ENCODE data around the gene HPCAL4.

The HPCAL4 gene

DNA sequence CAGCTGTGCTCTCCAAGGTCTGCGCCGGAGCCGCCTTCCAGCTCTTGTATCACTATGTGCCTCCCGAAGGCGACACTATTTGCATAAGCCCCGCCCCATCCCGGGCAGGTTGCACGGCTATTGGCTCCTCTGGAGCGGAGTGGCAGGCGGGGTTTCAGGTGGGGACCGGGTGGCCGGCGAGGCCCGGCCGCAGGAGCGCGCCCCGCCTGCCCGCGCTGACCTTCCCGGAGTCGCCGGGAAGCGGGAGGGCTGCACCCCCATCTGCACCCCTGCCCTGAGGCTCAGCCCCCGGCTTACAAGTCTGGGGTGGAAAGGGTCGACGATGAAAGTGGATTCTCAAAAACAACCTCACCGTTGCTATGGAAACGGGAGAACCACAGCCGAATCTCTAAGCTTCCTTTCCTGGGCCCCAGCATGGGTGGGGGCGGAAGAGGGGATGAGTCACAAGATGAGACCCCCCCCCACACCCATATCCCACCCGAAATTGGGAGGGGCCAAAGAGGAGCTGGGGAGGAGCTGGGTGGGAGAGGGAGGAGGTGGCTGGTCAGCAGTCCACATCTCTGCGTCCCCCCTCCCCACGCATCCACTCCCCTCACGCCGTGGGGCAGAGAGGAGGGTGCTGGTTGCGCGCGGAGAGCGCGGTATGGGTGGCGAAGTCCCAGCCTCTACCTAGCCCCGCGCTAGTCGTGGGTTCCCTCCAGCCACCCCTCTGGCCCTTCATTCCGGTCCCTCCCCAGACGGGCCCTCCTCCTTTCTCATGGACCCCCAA is at the start of gene HPCAL4:
Gene HPCAL4, minus strand, starts transcription at position 51 of the 769 bp plus-strand sequence. CDS start 6,830 bp downstream, outside the sequence.
- DNase-seq: peak; percentile 89

DNA sequence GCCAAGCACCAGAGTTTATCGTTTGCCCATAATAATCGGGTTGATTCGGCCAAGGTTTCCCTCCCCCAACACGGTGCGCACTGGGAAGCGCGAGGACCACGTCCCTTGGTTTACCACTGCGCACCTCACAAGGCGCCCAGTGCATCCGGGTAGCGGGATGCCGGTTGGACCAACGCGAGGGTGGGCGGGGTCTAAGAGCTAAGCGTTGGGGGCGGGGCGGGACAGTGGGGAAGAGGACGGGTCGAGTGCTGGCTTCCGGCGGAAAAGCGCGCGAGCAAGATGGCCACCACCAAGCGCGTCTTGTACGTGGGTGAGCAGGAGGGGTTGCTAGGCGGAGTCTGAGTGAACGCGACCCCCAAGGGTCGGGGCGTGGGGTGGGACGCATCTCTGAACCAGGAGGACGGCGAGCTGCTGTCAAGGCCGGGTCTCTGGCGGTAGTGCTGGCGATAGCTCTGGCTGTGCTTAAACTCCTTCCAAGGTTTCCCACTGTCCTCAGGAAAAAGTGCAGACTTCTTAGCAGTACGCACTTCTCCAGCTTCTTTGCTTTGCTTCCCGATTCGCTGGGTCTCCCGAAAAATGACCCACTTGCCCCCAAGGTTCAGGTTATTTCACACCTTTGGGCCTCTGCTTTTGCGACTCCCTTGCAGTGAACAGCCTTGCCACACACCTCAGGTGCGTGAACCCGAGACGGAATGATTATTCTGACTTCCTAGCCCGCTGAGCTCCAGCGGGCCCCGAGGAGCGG is 47.6 kb upstream of the HPCAL4 start, which contains the start of gene PPIE:
Gene PPIE, plus strand, starts transcription at position 261 of the 745 bp plus-strand sequence. Its CDS starts 19 bp downstream, at position 280.
- peak; percentile 95 for DNase-seq

DNA sequence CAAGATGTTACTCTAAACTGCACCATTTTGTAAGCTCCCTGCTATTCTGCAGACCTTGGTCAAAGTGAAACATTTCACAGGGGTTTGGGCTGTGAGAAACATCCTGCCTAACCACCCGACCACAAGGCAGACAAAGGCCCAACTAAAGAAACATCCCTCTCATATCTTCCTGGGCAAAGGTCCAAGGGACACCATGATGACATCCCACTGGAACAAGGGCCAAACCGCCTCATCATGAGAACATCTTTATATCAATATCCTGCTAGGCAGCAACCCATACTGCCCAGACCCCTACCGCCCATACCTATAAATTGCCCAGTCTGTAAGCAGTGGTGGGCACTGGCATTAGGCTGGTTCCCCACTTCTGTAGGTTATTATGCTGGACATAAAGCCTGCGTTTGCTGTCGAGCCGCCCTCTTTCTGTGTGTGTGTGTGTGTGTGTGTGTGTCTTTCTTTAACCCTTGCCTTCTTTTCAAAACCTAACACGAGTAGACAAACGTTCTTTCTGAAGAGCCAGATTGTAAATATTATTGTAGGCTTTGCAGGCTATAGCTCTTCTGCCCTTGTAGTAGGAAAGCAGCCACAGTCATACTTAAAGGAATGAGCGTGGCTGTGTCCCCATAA is 46.4 kb upstream of the HPCAL4 start:
- DNase-seq: no peak

DNA sequence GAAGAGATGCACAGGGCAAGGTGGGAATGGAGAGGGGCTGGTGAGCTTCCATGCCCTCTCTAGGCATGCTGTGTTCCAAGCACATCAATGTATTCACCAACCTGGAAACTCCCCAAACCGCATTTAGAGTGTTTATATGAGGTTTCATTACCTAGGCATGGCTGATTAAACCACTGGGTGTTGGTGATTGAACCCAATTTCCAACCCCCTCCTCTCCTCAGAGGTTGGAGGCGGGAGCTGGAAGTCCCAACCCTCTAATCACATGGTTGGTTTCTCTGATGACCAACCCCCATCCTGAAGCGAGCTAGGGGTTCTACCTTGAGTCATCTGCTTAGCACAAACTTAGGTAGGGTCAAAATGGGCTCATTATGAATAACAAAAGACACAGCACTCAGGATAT is 44.5 kb upstream of the HPCAL4 start:
- DNase-seq: no peak

DNA sequence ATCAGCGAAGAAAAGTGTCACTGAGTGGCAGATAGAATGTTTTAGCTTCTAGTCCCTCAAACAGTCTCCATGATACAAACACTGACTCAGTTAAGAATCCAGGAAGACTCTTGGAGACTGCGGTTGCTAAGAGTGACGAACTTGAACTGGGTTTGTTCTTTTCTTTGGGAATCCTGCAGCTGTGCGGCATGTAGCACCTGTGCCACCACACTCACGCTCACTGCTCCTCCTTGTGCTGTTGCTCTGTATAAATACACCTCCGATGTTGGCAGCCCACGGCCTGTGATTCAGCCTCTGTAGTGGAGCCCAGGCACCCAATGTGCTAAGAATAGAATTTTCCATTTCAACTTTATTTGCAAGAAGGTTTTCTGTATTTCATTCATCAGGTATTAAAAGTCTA is 41.9 kb upstream of the HPCAL4 start:
- no peak for DNase-seq

DNA sequence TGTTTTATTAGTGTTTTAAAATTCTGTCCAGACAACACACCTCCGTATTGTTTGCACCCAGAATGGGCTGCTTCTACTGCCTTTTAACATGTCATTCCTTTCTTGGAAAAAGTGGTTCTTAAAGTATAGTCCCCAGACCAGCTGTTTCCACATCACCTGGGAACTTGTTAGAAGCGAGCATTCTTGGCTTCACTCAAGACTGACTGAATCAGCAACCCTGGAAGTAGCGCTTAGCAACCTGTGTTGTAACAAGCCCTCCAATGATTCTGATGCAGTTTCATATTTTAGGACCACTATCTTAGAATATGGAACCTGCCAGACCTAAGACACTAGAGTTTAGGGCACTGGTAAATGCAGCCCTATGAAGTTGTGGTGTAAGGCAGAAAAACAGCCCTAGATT is 41.5 kb upstream of the HPCAL4 start:
- no peak for DNase-seq

DNA sequence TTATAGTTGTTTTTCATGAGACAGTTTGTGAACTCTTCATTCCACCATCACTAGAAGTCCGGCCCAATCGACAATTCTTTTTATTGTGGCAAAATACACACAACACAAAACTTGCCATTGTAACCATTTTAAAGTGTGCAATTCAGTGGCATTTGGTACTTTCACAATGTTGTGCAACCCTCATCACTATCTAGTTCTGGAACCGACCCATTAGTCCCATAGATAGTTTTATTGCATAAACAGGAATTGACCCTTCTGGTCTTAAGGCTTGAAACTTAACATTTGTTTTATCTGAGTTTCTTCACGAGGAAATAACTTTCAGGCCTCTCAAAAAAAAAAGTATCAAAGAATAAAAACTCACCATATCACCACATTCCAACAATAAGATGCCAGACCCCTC is 38.6 kb upstream of the HPCAL4 start:
- DNase-seq: no peak

DNA sequence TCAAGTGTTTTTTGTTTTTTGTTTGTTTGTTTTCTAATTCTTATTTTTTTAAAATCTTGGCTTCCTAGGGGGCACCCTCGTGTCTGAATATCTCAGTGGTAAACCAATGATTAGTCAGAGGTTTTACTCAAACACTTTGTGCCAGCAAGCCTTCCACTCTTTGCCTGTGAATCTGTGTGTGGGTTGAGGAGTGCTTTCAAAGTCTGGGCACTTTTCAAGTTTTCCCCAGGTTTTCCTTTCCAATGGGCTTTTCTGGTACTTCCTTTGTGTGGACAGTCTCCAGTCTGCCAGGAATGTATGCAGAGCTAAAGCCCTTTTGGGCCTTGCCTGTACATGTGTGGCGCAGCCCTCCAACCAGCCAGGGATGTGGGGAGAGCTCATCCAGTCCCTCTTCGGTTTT is 37.8 kb upstream of the HPCAL4 start:
- DNase-seq: no peak

DNA sequence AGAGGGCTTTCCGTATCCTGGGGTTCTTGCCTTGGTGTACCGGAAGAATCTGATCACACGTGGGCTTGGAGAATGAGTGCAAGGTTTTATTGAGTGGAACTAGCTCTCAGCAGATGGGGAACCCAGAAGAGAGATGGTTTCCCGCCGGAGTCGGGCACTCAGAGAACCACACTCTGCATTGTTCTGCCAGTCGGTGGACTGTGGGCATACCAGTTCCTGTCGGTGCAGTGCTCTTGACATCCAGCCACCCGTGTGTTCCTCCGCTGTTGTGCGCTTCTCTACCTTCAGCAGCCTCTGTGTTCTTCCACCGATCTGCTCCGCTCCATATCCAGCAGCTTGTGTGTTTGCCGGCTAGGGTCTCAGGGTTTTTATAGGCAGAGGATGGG is 36.7 kb upstream of the HPCAL4 start:
- DNase-seq: no peak

DNA sequence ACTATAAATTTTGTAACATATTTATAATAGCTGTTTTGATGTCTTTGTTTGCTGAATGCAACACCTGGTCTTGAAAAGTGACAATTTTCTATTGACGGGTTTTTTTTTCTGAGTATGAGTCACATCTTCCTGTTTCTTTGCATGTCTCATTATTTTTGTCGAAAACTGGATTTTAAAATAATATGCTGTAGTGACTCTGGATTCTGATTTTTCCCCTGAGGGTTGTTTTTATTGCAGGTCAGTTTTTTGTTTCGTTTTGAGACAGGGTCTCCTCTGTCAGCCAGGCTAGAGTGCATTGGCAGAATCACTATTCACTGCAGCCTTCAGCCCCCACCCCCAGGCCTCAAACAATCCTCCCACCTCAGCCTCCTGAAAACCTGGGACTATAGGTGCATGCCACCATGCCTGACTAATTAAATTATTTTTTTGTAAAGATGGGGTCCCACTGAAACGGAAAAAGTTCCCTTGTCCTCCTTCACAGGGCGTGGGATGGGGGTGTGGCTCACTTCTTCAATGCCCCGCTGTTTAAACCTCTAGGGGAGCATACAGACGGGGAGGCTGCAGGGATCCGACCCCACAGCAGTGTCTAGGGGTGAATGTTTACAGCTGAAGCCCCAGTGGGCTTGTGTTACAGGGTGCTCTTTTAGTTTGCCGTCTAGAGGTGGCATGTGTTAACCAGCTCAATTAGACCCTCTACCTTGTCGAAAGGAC is 36.1 kb upstream of the HPCAL4 start:
- DNase-seq: no peak

DNA sequence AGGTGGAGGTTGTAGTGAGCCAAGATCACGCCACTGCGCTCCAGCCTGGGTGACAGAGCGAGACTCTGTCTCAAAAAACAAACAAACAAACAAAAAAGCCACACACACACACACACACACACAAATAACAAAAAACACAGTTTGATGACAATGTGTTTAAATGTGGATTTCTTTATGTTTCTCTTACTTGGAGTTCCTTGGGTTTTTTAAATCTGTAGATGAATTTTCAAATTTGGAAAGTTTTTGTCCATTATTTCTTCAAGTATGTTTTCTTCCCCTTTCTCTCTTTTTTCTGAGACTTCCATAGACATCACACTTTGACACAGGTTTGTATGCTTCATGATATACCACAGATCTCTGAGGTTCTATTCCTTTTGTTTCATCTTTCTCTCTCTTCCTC is 35.4 kb upstream of the HPCAL4 start:
- no peak for DNase-seq

DNA sequence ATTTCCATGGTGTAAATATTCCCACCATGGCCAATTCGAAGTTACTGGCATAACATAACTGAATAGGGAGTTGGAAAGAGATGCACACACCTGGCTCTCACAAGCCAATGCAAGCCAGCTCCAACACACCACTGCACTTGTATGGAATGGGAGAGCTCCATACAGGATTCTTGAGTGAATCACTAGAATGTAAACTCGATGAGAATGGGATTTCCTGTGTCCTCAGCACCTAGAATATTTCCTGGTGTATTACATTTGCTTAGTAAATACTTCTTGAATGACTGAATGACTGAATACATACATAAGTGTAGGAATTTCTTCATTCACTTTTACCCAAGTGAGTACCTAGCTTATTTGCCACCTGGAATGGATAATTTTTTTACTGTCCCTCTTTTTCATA is 31.3 kb upstream of the HPCAL4 start:
- no peak for DNase-seq

DNA sequence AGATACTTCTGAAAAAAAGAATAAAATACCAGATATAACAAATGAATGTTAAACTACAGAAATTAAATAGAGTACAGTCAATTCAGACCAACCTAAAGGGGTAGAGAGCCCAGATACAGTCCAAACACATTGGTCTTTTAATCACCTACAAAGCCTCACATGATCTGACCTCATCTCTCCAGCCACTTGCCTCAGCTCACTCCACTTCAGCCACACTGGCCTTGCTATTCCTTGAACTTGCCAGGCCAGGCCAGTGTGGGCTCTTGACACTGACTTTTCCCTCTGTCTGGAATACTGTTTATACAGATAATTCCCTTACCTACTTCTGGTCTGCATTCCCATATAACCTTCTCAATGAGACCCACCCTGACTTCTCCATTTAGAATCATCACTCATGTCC is 30.4 kb upstream of the HPCAL4 start:
- no peak for DNase-seq

DNA sequence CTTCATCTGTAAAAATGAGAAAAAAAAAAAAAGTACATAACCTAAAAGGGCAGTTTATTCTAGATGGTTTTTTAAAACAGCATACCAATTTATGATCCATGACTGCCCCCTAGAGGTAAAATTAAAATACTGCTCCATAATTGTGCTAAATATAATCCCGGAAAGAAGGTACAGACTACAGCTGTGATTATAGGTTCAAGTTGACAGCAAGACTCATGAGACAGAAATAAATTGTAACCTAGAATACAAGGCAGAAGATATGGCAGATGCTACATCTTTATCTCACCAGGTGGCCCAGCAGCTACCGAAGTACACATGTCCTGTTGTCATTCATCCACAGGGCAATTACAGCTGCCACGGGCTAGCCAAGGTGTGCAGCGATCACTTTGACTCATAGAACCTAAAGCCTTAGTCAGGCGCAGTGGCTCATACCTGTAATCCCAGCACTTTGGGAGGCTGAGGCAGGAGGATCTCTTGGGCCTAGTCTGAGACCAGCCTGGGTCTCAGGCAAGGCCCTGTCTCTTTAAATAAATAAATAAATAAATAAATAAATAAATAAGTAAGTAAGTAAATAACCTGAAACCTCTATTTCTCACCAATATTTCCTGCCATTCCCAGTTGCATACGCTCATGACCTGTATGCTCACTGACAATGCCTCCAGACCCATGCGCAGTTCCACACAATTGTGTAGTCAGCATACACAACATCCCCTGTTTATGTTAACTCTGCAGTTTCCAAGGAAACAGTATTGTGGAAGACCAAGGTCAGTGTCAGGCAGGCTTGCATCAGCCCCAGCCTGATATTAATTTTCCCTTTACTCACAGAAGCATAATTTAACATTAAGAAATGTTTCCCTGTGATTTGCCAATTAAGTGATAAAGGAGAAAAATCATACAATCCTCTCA is 29.1 kb upstream of the HPCAL4 start:
- DNase-seq: no peak

DNA sequence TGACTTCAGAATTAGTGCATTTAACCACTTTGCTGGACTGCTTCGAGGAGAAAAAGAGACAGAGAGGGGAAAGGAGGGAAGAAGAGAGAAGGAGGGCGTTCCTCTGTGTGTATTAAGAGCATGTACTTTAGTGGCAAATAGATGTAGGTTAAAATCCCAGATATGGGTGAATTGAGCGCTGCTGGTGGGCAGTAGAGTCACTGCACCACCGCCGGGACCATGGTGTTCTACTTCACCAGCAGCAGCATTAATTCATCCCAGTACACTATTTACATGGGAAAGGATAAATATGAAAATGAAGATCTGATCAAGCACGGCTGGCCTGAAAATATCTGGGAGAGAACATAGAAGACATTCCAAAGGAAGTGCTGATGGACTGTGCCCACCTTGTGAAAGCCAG is 26.6 kb upstream of the HPCAL4 start:
- DNase-seq: no peak

DNA sequence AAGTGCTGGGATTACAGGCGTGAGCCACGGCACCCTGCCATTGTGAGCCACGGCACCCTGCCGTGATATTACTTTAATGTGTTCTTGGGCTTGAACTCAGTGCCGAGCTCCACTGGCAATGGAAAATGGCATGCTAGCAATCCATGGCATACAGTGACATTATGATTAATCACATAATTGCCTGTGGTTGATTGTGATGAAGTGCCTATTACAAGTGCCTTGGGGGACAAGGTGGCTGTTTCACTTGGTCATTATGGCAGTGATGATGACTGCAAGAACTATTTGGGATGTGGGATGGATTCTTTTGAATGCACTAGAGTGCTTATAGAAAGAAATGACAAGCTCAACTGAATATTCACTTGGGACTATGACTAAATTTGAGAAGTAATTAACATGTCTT is 22.3 kb upstream of the HPCAL4 start:
- DNase-seq: no peak

DNA sequence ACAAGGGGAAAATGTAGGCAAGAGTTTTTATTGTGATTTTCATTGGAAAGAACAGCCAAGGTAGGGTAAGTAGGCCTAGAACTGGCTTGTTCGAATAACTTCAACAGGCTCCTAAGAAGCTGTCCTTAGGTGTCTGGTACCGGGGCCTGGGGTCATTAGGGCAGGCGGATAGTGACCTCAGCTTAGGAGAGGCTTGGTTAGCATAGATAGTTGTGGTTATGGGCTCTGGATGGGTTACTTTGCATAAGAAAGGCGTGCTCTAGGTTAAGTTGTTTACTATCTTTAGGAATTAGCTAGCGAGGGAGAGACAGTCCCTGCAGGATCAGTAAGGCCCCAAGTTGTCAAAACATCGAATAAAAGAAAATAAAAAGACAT is 20.7 kb upstream of the HPCAL4 start:
- no peak for DNase-seq

DNA sequence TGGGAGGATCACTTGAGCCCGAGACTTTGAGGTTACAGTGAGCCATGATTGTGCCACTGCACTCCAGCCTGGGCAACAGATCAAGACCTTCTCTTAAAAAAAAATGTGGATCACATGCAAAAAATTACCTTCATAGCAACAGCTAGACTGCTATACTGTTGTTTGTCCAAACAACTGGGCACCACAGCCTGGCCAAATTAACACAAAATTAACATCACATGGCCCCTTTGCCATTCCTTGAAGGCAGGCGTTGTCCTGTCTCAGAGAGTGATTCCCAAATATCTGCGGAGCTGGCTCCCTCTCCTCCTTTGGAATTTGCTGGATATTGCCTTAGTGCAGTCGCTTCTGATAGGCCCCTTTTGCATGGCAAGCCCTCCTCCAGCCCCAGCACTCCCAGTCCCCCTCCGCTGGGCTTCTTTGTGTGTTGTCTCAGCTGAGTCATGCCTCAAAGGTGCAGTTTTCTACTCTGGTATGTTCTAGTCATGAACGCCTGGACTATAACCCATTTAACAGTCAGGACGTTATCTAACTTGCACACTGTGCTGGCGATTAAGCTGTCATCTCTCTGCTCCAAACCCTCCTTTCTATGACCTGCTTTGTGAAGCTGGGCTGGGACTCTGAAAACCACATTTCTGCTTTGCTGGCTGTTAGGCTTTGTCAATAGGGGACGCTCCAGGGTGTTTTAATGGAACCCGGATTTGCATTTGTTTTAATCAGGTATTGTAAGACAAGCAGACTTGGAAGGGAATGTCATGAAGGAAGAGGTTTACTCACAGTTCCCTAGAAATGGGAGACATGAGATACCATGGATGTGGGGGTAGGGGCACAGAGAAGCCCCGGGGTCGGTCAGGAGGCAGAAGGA is 20.1 kb upstream of the HPCAL4 start:
- no peak for DNase-seq

DNA sequence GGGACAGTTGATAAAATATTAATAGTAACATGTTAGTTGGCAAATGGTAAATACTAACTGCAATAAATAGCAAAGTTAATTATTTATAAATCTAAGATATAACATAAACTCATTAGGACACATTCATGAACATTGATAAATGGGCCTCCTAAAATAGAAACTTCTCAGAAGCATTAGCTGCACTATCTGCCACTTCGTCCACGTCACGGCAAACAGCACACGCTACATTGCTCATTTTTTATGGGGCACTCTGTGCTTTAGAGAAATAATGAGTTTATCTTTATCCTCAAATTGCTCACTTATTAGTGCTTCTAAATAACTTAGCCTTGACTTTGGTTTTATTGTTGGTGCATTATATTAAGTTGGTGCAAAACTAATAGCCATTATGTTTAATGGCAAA is 16.3 kb upstream of the HPCAL4 start:
- no peak for DNase-seq

DNA sequence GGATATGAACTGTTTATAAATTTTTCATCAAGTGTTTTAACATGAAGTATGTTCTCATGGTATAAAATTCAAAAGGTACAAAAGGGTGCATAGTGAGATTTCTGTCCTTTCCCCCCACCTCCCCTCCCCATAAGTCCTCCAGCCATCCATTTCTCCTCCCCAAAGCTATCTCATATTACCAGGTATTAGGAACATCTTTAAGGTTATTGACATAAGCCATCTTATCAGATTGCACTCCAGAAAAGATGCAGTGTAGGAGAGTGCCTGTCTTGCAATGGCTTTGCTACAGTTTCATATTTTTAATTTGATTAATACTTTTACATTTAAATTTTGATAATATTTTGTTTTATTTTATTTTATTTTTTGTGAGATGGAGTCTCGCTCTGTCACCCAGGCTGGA is 13.5 kb upstream of the HPCAL4 start:
- no peak for DNase-seq

DNA sequence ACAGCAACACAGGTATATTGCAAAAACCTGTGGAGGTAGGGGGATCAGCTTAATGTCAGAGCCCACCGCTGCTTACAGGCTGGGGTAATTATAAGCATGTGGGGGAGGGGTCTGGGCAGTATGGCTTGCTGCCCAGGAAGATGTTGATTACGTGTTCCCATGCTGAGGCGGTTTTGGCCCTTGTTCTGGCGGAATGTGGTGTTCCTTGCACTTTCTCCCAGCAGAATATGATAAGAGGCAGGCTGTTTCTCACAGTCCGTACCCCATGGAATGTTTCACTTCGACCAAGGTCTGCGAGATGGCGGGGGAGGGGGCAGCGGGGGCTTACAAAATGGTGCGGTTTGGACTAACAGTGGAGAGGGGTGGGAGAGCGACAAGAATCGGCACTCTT is 9.8 kb upstream of the HPCAL4 start:
- no peak for DNase-seq

Data from activated CD4-positive, alpha-beta T cell treated with anti-CD3 and anti-CD28 coated beads, Interleukin-2, amount 50 U/mL, for 1 hour (primary cell).